ENCODE data around the gene ORMDL2.
"Not testable (repeated sequence)": the region's sequence is repeated elsewhere in the genome, so short reads cannot be mapped to it uniquely, and the experiment has no call there.

Gene ORMDL2

DNA sequence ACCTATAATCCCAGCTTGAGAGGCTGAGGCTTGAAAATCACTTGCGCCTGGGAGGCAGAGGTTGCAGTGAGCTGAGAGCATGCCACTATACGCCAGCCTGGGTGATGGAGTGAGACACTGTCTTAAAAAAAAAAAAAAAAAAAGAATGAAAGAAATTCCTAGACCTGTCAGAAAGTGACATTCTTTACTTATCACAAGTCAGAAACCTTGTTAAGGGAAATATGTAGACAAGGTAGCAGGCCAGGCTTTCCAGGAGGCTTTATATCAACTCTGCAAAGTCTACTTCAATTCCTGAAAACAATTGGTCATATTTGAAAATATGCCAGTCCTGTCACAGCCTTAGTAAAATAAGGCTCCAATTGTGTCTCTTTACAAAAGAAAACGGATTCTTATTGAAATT is 44.0 kb downstream of the ORMDL2 start:
- DNase-seq = no peak

DNA sequence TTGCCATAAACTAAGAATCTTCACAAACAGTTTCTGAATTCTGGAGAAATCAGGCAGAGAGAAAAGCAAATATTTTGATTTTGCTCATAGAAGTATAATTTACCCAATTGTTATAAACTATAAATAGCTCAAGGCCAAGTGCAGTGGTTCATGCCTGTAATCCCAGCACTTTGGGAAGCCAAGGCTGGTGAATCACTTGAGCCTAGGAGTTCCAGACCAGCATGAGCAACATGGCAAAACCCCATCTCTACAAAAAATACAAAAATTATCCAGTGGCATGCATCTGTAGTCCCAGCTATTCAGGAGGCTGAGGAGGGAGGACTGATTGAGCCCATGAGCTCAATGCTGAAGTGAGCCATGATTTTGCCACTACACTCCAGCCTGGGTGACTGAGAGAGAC is 44.4 kb downstream of the ORMDL2 start:
- no peak for DNase-seq

DNA sequence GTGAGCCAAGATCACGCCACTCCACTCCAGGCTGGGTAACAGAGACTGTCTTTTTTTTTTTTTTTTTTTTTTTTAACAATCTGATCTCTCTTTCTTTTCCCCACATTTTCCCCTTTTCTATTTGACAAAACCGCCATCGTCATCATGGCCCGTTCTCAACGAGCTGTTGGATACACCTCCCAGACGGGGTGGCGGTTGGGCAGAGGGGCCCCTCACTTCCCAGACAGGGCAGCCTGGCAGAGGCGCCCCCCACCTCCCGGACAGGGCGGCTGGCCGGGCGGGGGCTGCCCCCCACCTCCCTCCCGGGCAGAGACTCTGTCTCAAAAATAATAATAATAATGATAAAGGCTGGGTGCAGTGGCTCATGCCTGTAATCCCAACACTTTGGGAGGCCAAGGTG is 45.1 kb downstream of the ORMDL2 start:
- DNase-seq = not testable (repeated sequence)

DNA sequence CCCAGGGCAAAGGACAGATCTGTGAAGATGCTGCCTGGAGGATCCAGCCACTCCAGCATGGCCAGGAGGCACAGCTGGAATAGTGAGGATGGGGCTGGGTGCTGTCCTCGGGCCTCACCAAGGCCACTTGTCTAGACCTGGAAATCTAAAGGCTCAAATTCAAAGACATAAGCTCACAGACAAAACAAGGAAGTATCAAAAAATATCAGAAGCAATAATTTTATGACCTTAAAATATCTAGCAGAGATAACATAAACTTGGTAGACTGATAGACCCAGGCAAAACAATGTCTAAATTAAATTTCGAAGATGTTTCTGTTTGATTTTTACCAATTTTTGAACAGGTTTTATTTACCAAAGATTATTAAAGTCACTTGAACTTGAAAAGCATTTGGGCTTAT is 47.5 kb downstream of the ORMDL2 start:
- DNase-seq = no peak

- not testable (repeated sequence) for DNase-seq
These were observed 48.7 kb downstream of the ORMDL2 start for GRCh38 chr12:55866454-55867004.
